CD4-positive, alpha-beta T cell treated with Interleukin-2 at 100 ng/mL for 4 hours (primary cell): ENCODE measurements around the gene GPR89B.
"Not testable (repeated sequence)": the region's sequence is repeated elsewhere in the genome, so short reads cannot be mapped to it uniquely, and the experiment has no call there.

Experiments
- DNase-seq: peaks from one replicate; pipeline ENCODE4 v3.0.0-alpha.2; 2020; ENCODE audit warnings: low spot score

GPR89B gene

DNA sequence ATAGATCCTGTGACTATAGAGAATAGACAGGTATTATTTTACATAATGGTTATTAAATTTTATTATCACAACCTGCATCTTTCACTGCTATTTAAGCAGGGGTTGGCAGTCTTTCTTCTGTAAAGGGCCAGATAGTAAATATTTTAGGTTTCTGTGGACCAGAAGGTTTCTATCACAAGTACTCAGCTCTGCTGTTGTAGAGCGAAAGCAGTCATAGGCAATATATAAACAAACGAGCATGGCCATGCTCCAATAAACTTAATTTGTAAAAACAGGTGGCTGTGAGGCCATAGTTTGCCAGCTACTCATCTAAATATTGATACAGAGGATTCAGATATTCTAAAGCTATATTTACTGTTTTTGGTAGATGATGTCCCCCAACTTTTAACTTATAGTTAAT lies 12.2 kb downstream of the GPR89B start:
- DNase-seq: not testable (repeated sequence)

DNA sequence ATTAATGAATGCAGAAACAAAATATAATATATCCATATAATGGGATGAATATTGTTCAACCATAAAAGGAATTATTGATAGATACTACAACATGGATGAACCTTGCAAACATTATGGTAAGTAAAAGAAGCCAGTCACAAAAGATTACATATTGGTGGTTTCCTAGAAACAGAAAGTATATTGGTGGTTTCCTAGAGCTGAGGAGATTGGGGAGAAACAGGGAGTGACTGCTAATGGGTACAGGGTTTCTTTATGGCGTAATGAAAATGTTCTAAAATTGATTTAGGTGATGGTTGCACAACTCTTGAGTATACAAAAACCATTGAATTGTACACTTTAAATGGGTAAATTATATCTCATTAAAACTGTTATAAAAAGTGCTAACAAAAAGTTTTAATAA lies 14.3 kb downstream of the GPR89B start:
- DNase-seq: not testable (repeated sequence)

DNA sequence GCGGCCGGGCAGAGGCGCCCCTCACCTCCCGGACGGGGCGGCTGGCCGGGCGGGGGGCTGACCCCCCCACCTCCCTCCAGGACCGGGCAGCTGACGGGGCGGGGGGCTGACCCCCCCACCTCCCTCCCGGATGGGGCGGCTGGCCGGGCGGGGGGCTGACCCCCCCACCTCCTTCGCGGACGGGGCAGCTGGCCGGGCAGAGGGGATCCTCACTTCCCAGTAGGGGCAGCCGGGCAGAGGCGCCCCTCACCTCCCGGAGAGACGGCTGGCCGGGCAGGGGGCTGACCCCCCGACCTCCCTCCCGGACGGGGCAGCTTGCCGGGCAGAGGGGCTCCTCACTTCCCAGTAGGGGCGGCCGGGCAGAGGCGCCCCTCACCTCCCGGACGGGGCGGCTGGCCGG lies 21.3 kb downstream of the GPR89B start:
- not testable (repeated sequence) for DNase-seq

DNA sequence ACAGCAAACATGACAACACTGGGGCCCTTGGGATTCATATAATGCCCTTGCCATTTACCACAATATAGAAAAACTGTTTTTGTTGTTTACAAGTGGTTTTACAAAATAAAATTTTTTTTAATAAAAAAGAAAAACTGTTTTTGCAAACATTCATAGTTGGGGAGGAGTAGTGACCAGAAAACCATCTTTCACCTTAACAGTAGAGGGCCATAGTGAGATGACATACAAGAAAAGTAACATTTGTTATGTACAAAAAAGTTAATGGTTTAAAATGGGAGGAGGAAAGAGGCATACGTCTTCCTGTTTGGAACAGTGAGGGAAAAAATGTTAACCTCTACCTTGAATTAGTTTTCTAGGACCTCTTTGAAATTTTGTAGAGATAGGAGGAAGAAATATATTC lies 30.7 kb downstream of the GPR89B start:
- not testable (repeated sequence) for DNase-seq

DNA sequence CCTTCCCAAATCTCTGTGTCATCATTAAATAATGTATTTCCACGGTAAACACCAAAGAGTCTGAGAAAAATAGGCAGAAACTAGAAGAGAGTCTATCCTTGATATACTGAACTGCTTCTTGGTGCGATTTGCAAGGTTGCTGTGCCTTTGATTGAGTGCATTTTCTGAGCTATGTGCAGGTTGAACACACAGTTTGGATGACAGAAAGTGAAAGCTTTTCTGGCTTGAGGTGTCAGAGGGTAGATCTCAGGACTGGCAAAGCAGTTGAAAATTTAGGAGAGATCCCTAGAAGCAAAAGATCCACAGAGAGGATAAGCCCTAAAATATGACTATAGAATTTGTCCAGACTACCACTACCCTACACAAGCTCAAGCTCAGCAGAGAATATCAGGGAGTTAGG lies 31.5 kb downstream of the GPR89B start:
- not testable (repeated sequence) for DNase-seq

DNA sequence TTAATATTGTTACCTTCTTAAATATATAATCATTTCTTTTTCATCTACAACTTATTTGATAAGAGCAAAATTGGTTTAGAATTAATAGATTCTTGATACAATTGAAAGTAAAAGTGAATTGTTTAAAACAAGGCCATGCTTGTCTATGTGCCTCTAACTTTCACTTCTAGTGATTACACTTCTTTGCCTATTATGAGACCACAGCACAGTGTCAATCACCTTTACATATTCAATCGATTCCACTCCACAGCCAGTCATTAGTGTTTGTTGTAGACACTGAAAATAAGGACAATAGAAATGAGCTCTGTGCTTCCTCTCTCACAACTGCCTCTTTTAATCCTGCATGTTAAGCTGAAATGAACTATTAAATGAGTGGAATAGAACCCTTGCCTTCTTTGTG lies 36.4 kb downstream of the GPR89B start:
- not testable (repeated sequence) for DNase-seq

DNA sequence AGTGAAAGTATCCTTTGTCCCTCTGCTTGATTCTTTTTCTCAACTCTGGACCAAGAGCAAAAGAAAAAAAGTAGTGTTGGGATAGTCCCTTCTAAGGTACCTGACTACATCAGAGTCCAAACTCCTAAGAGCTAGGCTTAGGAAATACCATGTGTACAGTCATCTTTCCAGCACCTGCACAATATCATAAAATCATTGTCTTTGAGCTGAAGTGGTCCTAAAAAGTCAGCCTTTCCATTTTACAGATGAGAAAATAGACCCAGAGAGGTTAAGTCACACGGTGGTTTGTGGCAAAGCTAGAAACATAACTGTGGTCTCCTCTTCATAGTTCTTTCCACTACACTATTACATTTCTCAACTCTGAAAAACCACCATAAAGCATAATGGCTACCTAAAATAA lies 38.4 kb downstream of the GPR89B start:
- DNase-seq: not testable (repeated sequence)

DNA sequence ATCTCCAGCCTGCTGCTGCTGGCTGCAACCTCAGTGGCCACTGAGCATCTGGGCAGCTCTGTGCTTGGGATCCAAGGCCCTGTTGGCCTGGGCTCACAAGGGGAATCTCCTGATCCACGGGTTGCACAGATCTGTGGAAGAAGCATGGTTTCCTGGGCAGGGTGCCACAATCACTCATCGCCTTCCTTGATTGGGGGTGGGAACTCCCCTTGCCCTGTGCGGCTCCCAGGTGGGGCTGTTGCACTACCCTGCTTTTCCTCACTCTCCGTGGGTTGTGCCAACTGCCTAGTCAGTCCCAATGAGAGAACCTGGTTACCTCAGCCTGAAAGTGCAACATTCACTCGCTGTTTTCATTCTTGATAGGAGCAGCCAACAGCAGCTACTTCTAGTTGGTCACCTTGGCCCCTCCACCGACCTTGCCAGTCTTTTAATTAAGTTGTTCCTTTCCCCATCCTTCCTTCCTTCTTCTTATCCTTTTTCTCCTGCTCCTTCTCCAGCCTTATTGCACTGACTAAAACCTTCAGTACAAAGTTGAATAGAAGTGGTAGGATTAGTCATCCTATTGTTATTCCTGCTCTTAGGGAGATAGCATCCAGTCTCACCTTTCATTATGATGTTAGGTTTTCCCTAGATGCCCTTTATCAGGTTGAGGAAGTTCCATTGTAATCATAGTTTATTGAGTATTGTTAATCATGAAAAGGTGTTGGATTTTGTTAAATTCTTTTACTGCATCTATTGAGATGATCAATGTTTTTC lies 50.9 kb downstream of the GPR89B start:
- DNase-seq: not testable (repeated sequence)

DNA sequence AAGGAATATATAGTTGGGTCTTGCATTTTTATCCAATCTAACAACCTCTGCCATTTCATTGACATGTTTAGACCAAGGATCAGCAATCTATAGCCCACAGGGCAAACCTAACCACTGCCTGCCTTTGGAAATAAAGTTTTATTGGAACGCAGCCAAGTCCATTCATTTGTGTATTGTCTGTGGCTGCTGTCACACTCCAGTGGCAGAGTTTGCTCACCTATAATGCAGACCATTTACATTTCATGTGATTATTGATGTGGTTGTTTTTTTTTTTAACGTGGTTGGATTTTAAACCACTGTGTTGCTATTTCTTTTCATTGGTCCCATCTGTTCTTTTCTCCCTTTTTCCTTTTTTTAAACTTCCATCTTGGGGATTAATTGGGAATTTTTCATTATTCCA lies 57.2 kb downstream of the GPR89B start:
- DNase-seq: not testable (repeated sequence)

DNA sequence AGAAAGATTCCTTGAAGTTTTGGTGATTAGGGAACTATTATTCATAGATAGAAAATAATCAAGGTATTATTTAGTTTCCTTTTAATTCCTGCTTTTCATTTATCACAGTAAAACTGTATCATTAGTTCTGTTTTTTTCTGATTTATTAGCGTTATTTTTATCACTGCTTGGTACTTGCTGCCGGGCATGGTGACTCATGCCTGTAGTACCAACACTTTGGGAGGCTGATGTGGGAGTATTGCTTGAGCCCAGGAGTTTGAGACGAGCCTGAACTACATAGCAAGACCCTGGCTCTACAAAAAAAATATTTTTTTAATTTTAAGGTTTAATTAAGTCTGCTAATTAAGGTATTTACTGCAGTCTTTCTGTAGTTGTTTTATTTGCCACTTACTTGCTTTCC lies 59.7 kb downstream of the GPR89B start:
- not testable (repeated sequence) for DNase-seq

DNA sequence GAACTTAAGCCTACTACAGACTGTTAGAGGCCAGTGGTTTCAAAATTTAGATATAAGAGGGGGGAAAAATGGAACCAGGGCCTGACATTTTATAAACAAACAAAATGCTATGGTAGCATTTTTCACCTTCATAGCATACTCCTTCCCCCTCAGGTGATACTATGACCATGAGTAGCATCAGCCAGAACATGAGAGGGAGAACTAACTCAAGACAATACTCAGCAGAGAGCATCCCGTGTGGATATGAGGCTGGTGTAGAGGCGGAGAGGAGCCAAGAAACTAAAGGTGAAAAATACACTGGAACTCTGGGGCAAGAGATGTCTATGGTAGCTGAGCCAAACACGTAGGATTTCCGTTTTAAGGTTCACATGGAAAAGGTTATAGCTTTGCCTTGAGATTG lies 64.7 kb downstream of the GPR89B start:
- not testable (repeated sequence) for DNase-seq

DNA sequence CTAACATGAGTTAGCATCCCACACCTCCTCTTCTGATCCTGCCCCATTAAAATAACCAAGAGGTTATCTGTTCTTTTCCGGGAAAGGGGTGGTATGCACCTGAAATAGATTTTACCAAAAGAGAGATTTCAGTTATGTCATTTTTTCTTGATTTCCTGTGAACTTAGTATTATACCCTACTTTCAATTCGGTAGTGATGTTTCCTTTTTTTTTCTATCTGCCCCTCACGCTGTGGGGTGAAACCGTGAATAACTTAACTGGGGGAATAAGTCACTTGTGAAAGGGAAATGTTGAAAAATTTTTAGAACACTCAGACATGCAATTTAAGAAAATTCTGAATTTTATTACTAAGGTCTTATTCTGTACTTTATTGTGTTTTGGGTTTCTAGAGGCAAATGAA lies 65.2 kb downstream of the GPR89B start:
- DNase-seq: not testable (repeated sequence)

DNA sequence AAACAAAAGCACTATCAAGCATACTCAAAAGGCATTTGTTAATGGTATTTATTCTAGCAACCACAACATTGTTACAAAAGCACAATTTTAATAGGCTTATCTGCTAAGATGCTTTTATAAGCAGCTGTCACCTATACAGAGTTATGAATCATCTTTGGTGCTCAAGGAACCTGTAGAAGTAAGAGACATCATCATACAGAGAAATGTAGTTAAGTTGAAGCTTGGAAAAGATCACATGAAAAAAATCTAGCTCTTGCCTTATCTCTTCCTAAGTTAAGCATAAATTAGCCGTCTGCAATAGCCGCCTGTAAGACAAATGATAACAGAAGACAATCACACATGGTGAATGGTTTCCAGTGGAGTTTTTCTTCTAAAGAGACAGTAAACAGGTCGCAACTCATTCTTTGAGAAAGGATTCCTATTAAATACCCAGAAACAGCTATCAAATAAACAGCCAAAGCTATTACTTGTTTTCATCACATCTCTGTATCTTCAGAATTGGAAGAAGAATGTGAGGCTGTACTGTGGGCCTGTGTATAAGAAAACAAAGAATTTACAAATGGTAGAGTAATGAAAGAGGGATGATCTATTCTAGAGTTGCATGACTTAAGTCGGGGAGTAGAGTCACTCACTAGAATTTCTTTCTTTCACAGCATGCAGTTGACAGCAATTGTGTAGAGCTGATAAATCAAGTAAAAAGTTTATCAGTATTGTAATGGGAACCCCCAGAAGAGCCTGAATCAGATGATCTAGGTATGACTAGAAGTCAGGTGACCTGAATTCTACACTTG lies 65.8 kb downstream of the GPR89B start:
- not testable (repeated sequence) for DNase-seq

DNA sequence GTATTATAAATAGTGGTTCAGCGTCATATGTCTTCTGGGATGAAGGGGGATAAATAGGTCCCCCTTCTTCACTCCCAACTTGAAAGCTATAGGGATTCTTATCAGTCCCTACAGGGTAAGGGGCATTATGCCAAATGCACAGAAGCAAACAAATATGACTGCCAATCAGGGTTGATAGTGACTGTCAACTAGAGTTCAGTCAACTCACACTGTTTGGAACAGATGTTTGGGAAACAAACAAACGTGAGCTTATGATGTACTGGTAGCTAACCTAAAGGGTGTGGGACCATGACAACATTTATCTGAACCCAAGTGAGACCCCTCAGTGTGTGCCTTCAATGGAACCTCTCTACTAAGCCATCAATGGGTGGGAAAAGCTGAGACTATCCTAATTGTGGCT lies 67.9 kb downstream of the GPR89B start:
- not testable (repeated sequence) for DNase-seq

DNA sequence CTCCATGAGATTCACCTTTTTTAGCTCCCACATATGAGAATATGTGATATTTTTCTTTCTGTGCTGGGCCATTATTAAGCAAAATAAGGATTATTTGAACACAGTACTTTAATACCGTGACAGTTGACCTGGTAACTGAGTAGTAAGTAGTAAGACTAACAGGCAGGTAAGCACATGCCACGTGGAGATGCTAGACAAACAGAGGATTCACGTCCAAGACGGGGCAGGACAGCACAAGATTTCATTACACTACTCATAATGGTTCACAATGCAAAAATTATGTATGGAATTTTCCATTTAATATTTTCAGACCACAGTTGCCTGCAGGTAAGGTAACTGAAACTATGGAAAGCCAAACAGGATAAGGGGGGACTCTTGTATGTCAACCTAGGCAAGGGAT lies 79.5 kb downstream of the GPR89B start:
- not testable (repeated sequence) for DNase-seq

DNA sequence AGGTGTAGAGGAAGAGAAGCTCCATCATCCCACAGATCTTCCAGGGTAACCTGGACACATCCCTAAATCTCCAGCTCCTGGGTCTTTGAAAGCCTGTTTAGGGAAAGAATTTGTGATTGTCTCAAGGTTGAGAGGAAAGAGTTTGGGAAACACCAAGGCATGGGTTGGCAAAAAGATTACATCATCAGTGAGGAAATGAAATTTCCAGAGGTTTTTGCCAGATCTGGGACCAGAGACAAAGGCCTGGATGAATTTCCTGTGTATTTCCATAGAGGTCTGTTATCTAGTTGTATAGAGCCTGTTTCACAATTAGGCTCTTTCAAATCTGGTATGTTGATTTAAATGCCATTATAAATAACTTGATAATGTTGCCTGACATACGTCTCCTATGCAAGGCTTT lies 82.3 kb downstream of the GPR89B start:
- DNase-seq: no peak

DNA sequence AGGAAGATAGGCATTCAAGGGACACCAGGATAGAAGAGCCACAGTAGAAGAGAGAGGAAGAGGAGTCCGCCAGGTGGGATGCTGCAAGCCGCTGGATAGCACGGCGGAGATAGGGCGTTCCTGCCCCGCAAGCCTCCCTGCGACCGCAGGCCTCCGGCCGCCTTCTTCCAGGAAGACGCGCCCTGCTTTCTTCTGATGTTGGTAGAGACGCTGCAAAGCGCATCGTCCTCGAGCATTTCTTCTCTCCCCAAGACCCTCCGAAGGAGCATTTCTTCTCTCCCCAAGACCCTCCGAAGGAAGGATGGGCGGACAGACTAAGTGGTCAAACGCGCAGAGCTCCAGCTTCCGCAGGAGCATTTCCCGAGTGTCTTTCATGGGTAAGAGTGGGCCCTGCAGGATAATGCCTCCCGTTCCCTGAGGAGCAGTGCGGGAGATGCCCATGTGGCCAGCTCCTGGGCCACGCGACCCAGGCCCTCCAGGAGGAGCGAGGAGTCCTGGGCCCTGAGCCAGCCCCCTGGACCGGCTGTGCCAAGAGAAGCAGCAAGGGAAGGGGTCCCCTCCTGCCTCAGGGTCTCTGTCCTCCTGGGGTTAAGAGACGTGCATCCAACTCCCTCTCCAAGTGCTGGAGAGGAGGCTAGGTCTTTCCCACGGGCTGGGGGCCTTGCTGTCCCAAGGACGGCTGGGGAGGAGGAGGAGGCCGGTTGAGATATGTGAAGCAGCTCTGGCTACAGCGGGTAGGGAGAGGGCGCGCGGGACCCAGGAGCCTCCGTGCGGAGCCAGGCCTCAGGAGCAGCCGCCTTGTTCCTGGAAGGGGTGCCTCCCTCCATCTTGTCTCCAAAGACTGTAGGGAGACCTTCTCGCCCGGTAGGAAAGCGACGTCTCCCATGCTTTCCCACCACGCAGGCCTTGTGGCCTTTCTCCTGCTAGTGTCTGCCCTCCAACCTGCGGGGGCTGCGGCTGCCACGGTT lies 85.2 kb downstream of the GPR89B start:
- DNase-seq: not testable (repeated sequence)

DNA sequence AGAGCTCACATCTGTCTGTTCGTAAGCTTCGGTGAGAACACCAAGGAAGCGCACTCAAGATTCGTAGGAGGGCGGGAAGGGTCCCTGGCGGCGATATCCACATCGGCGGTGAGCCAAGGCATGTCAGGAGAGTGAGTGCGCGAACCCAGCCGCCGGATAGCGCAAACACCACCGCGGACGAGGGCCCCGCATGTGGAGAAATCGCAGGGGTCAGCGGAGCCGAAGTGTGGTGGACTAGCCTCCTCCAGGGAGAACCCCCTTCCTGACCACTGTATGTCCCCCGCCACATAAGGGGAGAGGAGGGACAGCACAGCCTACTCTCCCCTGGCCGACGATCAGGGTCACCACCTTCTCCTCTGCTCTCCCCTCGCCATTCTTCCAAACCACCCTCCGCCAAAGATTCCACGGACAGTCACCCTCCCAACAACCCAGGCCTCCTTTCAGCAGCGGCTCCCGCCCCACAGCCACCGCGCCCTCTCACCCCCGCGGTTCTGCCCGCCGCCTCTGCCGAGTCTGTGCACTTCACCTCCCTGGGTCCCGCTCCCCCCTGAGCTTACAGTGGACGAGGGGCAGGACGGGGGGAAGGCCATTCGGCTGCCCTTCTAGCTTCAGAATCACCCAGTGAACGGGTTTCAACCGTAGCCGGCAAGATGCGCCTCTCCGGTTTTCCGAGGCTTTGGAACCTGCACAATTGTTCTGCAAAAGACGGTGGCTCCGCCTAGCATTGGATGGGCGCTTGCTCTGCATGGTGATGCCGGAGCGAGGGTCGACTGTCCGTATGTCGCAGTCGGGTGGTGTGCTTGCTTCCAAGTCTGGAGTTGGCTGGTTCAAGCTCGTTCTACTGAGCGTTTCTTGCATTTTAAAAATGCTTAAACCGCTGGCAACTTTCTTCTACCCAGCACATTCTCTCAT lies 86.3 kb downstream of the GPR89B start:
- not testable (repeated sequence) for DNase-seq

DNA sequence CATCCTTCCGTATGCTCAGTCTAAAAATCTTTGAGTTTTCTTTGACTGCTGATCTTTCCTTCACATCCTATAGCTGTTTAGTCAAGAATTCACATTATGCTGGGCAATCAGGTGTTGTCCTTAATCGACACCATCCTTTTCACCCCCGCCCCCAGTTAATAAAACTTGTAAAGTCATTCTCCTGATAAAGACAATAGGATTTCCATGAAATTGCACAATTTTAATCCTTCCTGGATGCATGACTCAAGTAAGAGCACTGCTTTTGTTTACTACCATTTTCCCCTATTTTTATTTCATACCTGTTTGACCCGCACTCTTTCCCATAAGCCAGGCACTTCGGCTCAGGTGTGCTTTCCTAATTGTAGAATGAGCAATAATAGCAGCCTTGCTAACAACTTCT lies 96.7 kb downstream of the GPR89B start:
- not testable (repeated sequence) for DNase-seq

DNA sequence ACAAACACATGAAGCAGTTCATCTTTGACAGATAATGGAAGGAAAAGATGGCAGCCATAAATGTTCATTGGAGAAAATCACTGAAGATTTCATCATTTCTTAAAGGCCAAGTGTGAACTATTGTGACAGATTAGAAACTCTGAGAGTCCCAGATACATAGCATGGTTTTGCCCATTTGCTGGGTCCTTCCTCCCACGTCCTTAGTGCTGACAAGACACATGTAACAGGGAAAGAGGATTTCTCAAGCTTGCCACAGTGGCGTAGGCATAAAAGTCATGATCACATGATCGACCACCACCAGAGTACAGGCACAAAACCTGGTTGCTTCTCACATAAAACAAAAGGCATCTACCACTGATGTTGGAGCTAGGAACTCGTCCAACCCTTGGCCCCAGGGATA lies 98.8 kb downstream of the GPR89B start:
- DNase-seq: not testable (repeated sequence)

DNA sequence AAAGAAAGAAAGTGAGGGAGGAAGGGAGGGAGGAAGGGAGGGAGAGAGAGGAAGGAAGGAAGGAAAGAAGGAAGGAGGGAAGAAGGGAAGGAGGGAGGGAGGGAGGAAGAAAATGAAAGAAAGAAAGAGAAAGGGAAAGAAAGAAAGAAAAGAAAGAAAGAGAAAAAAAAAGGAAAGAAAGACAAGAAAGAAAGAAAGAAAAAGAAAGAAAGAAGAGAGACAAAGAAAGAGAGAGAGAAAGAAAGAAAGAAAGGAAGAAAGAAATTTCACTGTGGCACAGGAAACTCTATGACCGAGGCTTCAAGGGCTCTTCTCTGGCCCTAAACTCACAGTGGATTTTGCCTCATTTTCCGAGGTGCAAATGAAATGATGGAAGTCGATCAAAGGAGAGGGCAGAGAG lies 104.0 kb downstream of the GPR89B start:
- DNase-seq: not testable (repeated sequence)
